GM19239 (cell line): Measurements from ENCODE around the gene PIK3CB.
"Not testable (repeated sequence)": the region's sequence is repeated elsewhere in the genome, so short reads cannot be mapped to it uniquely, and the experiment has no call there.

ENCODE experiments used
- DNase-seq: peaks from one replicate; pipeline ENCODE4 v3.0.0; 2011; ENCODE audit warnings: low spot score; ENCODE audit not compliant: insufficient read length
- FAIRE-seq: peaks from 2 replicates; lab custom pipeline; 2011; peaks lifted over from hg19 to GRCh38; lab: Jason Lieb, UNC

PIK3CB gene

DNA sequence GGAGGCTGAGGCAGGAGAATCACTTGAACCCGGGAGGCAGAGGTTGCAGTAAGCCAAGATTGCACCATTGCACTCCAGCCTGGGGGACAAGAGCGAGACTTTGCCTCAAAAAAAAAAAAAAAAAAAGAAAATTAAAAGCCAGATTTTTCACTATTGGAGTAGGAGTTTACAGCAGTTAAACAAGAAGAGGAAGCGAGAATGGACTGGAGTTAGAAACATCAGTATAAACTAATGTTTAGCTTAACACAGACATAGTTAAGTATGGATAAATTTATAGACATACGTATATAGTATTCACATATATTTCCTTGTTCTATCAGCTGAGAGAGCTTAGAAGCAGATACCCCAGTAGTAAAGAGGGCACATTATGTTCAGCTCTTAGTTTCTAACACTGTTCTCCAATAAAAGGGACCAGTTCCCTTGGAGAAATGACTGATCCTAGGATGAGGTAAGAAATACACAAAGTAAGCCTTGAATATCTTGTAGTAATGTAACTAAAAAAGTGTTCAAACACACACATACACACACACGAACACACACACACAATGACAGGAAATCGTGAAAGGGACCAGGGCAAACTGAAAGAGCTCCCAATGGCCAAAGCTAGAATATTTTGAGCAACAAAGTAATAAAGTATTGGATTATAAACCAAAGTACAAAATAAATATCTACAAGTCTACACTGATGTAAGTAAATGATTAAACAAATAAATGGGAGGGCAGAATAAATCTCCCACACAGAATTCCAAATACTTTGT, 25.1 kb downstream of the PIK3CB start:
- no peak for DNase-seq
- no peak for FAIRE-seq

GRCh38 chr3:138806376-138807080, 28.2 kb downstream of the PIK3CB start:
- FAIRE-seq = no peak
- no peak for DNase-seq

- no peak for FAIRE-seq
- no peak for DNase-seq
Observed at GRCh38 chr3:138803006-138803653, 31.6 kb downstream of the PIK3CB start.

DNA sequence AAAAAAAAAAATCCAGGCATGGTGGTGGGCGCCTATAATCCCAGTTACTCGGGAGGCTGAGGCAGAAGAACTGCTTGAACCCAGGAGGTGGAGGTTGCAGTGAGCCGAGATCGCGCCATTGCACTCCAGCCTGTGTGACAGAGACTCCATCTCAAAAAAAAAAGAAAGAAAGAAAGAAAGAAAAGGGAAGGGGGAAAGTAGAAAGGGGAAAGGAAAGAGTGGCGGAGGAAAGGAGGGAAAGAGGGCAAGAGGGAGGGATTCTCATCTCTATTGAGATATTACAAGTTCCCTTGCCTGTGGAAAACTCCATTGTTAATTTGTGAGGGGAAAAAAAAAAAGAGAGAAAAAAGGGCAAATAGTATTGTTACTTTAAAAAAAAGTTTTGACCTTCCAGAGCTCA, 32.5 kb downstream of the PIK3CB start:
- FAIRE-seq, DNase-seq: not testable (repeated sequence)

DNA sequence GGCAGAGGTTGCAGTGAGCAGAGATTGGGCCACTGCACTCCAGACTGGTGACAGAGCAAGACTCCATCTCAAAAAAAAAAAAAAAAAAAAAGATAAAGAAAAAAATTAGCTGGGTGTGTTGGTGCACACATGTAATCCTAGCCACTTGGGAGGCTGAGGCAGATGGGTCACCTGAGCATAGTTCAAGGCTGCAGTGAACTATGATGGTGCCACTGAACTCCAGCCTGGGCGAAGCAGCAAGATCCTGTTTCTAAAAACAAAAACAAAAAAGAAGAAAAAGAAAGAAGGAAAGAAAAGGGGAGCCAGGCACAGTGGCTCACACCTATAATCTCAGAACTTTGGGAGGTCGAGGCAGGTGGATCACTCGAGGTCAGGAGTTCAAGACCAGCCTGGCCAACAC, 32.9 kb downstream of the PIK3CB start:
- no peak for FAIRE-seq
- no peak for DNase-seq

GRCh38 chr3:138800248-138800647, 34.5 kb downstream of the PIK3CB start:
- FAIRE-seq (no peak), DNase-seq (no peak)

DNA sequence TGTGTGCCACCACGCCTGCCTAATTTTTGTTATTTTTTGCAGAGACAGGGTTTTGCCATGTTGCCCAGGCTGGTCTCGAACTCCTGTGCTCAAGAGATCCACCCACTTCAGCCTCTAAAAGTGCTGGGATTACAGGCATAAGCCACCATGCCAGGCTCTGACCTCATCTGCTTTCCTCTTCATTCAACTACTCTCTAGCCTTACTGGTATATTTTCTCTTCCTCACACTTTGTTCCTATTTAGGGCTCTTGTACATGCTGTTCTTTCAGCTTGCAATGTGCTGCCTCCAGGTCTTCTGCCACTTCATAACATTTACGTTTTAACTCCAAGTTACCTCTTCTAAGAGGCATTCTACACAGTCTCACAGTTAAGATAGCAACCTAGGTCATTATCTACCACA, 34.9 kb downstream of the PIK3CB start:
- FAIRE-seq (no peak), DNase-seq (no peak)

- FAIRE-seq = no peak
- no peak for DNase-seq
Observed at GRCh38 chr3:138797508-138798038, 37.2 kb downstream of the PIK3CB start.

DNA sequence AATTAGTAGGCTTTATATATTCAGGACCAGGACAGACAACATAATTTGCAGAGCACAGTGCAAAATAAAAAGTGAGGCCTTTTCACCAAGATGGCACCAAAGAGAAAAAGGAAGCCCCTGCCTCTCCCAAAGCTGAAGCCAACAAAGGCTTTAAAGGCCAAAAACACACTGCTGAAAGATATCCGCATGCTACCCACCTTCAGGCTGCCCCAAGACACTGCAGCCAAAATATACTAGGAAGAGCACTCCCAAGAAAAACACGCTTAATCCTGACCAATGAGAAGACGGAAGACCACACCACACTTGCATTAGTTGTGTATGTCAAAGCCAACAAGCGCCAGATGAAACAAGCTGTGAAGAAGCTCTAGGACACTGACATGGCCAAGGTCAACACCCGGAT, 38.0 kb downstream of the PIK3CB start:
- FAIRE-seq = no peak

DNA sequence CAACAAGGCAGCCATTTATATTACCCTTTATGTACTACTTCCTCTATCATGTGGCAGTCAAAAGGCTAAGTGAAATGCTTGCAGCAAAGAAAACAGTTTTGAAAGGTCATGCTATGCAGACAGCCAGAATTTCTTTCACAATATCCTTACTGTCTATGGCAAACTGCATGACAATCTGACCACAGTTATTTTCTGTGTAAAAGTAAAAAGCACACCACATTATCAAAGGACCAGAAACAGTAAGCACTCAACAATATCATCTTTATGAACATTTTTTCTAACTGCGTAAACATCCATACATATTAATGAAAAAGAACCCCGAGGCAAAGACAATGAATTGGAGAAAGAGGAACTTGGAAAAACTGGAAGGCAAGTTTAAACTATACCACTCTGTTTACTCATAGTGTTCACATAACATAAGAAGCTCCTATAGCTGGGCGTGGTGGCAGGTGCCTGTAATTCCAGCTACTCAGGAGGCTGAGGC, 47.9 kb downstream of the PIK3CB start:
- FAIRE-seq = no peak
- no peak for DNase-seq

More for the DNA sequence above, 38.0 kb downstream of the PIK3CB start:
- no peak for DNase-seq

DNA sequence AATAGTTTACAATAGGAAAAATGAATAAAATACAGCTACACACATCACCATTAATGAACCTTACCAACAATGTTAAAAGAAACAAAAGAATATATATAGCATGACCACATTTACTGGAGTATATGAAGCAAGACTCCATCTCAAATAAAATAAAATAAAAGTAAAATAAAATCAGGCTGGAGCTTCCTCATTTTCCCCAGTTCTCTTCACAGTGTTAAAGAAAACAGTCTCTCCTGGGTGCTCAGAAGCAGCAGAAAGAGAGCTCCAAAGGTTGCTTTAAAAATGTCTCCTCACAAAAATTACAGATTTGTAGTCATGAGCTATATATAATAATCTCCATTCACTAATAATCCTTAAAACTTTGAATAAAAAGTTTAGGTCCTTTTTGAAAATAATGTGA, 48.8 kb downstream of the PIK3CB start:
- DNase-seq = no peak
- FAIRE-seq = no peak

- not testable (repeated sequence) for FAIRE-seq, DNase-seq
Observed at GRCh38 chr3:138785362-138785857, 49.3 kb downstream of the PIK3CB start.

GRCh38 chr3:138782755-138783154, 52.0 kb downstream of the PIK3CB start:
- no peak for FAIRE-seq
- no peak for DNase-seq

DNA sequence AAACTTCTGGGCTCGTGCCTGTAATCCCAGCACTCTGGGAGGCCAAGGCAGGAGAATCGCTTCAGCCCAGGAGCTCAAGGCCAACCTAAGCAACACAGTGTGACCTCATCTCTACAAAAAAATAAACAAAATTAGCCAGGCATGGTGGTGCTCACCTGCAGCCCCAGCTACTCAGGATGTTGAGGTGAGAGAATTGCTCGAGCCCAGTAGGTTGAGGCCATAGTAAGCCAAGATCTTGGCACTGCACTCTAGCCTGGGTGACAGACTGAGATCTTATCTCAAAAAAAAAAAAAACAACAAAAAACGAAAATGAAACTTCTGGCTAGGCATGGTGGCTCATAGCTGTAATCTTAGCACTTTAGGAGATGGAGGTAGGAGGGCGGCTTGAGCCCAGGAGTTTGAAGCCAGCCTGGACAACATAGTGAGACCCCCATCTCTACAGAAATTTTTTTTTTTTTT, 53.7 kb downstream of the PIK3CB start:
- DNase-seq (no peak), FAIRE-seq (no peak)

GRCh38 chr3:138778643-138779042, 56.1 kb downstream of the PIK3CB start:
- DNase-seq = no peak
- FAIRE-seq = no peak

DNA sequence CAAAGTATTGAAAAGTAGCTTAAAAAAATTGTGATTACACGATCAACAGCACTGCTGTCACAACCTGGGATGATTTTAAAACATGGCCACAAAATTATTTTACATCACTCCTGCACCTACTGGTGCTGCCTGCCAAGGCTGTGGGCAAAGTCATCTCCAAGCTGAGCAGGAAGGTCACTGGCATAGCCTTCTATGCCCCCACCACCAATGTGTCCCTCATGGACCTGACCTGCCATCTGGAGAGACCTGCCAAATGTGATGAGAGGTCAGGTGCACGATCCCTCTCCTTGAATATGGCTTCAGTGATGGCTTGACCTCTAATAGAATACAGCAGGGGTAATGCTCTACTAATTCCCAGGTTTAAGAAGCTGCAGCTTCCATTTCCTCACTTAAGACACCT, 57.8 kb downstream of the PIK3CB start:
- DNase-seq (no peak), FAIRE-seq (no peak)

- FAIRE-seq (no peak), DNase-seq (no peak)
Observed at GRCh38 chr3:138775254-138775595, 59.5 kb downstream of the PIK3CB start.

GRCh38 chr3:138774529-138775253, 60.0 kb downstream of the PIK3CB start:
- FAIRE-seq (no peak), DNase-seq (no peak)

DNA sequence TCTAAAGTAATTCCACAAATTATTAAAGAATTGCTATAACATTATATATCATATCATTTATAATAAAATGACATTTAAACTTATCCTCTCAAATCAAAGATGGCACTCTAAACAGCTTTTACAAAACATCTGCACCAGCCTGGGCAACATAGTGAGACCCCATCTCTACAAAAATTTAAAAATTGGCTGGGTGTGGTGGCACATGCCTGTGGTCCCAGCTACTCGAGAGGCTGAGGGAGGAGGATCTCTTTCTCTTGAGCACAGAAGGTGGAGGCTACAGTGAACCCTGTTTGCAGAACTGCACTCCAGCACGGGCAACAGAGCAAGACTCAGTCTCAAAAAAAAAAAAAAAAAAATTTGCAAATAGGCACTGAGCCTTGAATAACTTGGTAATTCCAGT, 63.1 kb downstream of the PIK3CB start:
- FAIRE-seq = no peak
- no peak for DNase-seq

- DNase-seq (no peak), FAIRE-seq (no peak)
Observed at GRCh38 chr3:138769616-138770015, 65.1 kb downstream of the PIK3CB start.
